ENCODE results near the gene ATXN1.

Gene ATXN1

DNA sequence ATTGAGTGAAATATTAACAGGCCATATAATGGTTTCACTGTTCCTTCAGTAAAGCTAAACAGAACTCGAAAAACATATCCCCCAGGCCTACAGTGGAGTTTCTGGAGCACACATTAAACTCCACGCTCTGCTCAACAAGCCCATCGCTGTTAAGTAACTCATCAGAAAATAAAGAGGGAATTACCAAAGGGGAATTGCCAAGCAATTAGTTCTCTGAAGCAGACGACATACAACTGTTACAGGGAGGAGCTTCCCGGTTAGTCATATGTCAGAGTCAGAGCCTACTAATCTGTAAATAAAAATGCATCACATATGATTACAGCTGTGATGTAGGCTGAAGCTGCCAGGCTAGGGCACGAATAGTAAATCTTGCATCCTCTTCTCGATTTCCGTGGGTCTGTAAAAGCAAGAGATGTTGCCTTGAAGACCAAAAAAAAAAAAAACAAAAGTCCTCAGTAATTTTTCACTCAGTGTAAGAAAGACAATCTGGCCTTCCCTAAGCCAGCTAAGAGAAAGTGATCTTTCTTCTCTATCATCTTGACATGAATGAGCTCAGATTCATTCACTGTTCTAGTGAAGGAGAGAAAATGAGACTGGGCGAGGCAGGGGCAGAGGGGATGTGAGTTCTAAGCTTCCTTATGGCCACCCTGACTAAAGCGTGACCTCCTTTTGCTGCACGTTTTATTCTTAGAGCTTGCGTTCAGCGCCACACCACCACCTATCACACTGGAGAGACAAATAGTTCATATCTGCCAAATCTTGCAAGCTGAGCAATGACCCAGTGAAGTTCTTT lies 13.8 kb downstream of the ATXN1 start:
- DNase-seq (ENCODE audit: low read depth in 1 of 2, low spot score in 1 of 2) = no peak

DNA sequence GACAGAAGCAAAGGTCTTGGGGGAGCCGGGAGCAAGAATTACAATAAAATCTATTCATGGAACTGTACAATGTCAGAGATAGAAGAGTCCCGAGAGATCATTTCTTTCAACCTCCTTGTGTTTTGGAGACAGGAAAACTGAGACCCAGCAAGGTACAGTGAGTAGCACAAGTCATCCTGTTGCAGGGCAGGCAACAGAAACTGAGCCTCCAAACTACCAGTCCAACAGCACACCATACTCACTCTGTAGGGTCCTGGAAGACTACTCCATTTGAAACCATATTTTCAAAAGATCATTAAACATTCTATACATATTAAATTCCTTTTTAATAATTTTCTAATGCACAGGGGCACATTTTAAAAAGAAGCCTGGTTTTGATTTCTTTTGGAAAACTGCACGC lies 14.4 kb downstream of the ATXN1 start:
- no peak for DNase-seq (ENCODE audit: low read depth in 1 of 2, low spot score in 1 of 2)

DNA sequence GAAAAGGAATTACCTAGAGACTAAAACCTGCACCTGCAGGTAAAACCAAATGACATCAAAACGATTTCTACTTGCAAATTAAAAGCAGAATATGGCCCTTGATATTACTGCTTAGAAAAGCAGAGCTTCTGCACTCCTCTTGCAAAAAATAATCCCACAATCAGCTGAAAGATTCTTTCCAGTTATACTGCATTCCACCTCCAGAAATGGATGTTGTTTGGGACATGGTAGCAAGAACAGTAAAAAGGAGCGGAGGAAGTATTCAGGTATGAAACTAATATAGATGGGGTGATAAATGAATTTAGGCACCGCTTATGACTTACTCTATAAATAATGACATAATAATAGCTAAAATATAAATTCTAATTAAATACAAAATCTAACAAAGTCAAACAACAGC lies 14.9 kb downstream of the ATXN1 start:
- no peak for DNase-seq (ENCODE audit: low read depth in 1 of 2, low spot score in 1 of 2)

DNA sequence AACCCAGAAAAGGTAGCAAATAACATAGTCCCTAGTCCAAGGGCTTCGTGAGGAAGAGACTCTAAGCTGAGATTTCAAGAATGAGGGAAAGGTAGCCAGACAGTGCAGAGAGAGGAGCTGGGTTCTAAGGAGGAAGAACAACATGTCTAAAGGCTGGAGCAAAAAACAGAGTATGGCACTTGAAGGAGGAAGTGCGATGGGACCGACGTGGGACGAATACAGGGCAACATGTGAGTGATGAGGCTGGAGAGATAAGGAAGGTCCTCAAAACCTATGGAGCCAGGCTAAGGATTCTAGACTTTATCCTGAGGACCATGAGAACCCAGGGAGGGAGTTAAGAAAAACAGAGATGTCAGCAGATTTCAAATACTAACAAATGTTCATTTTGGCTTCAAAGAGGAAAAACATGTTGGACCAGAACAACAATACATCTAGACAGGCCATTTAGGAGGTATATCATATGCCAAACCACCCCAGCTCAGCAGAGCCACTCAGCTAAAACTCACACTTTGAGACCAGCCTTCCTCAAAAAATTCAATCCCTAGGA lies 17.5 kb downstream of the ATXN1 start:
- no peak for DNase-seq (ENCODE audit: low read depth in 1 of 2, low spot score in 1 of 2)

DNA sequence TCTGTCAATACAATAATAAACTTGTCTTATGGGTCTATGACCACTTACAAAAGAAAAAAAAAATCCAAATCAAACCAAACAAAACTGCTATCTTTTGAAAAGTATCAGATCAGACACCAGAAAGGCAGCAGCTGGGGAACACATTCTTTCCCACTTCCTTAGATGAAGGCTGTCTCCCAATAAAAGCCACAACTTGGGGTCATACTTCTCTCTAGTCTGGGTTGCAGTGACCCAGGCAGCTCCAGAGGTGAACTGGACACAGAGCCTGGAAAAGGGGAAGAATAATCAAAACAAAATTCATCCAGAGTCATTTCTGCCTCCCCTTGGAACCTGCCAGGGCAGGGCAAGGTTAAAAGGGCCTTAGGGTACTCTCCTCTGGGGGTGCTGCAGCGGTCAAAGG lies 19.1 kb downstream of the ATXN1 start:
- DNase-seq (ENCODE audit: low read depth in 1 of 2, low spot score in 1 of 2) = no peak

DNA sequence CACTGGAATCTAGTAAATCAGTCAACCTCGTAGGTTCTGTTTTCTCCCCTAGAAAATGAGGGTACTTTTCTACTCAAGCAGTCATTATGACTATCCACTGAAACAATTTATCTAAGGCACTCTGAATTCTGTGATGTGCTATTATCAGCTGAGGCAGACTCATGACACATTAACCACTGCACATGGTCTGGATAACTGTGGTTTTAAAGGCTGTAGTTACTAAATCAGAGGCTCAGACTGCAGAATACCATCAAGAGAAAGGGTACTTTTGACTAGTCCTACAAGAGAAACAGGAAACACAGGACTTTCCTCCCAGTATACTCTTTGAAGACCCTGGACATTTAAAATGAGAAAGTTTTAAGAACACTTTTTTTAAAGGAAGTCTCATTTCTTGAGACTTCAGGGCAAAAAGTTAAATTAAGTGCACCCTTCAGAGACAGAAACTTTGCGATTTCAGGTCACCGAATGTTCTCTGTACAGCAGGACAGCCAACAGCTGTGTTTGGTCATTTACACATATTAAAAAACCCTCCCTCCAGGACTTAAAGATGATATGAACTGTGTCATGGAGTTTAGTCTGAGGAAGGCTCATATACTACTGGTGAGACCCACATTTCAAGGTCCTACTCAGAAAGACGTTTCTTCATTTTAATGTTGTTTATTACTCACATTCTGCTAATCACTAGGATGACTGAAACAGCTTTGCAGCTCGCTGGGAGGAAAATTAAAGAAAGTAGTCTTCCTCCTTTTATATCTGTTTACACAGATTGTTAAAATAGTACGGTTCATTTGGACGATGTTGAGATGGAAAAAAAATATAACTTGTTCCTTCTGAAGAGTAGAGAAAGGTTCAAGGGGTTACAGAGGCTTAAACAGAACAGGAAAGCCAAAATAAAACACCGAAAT lies 19.9 kb downstream of the ATXN1 start:
- no peak for DNase-seq (ENCODE audit: low read depth in 1 of 2, low spot score in 1 of 2)

DNA sequence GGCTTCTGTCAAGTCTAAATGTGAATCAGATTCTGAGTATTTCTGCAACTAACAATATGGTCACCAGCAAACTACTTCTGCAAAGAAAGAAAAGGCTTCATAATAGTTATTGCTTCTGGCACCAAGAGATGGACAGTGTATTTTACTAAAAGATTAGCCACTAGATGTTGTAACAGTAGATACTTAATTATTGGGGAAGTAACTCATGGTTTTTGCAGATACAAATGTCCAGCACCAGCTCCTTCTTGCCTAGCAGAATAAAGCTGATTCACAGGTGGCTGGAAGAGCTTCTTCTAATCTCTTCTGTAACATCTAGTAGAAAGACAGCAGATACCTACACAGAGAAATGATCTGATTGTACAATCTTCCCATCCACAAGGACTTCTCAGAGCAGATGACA lies 21.2 kb downstream of the ATXN1 start:
- no peak for DNase-seq (ENCODE audit: low read depth in 1 of 2, low spot score in 1 of 2)

DNA sequence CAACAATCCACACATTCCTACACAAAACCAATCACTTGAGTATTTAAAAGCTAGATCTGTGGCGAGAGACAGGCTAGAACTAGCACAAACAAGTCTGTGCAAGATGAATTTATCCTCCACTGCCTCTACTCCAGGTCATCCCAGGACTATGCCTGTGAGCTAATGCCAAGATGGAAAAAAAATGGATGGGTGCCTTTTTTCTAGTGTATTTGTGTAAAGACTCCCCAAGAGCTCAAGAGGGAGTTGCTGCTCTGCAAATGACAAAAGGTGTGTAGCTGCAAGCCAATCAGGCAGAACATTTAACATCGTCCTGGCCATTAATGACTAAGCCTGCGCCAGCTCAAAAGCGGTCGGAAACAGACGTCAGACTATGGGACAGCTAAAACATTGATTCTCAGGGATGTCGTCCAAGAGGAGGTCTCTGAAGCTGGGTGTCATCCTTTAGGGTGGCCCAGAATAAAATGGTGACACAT lies 21.9 kb downstream of the ATXN1 start:
- no peak for DNase-seq (ENCODE audit: low read depth in 1 of 2, low spot score in 1 of 2)

DNA sequence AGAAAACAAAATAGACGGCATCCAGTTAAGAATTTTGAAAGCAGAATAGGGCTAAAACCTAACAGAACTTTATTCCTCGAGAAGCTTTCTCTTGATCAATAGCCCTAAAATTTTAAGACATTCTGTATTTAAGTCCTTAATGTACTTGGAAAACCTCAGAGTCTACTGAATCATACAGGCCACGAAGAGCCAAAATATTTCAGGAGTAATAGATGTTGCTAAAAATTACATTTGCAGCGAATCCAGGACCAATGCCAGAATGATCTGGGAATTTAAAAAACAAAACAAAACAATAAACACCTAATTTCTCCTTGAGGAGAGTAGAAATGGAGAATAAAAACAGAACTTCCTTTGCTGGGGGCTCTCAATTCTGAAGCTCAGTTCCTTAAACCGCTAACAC lies 23.3 kb downstream of the ATXN1 start:
- DNase-seq (ENCODE audit: low read depth in 1 of 2, low spot score in 1 of 2) = no peak

DNA sequence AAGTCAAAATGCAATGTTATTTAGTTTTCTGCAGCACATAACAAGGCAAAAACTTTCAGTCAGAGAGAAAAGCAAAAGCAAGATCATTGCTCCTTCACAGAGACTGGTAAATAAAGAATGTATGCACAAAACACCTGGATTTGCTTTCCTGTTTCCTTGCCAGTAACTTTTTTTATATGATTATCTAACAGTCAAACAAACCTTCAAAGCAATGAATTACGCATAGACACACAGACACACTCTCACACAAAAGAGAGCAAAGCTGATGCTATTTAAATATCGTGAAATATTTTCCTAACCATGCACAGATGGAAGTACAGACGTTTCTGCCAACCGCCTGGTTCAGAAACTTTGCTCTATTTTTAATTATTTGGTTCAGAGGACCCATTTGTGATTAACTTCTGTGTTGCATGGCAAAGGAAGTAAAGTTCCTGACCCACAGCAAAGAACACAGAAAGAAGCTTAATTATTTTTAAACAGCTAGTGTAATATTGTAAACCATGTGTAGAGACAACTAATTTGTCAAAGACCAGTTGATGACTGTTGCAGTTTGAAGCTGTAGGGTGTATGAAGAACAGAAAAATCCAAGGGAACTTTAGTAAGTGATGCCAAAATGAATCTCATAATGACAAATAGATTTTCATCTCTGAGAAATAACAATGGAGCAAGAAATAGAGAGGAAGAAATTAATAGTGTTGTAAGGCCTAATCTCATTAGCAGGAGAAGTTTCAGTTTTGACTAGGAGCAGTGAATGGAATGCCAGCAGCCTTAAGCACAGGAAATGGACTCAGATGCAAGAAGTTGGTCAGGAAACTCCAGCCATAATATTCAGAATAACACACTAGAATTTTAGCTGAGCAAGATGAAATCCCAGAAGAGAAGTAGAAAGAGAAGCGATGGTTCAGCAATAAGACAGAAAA lies 24.1 kb downstream of the ATXN1 start:
- DNase-seq (ENCODE audit: low read depth in 1 of 2, low spot score in 1 of 2) = no peak

DNA sequence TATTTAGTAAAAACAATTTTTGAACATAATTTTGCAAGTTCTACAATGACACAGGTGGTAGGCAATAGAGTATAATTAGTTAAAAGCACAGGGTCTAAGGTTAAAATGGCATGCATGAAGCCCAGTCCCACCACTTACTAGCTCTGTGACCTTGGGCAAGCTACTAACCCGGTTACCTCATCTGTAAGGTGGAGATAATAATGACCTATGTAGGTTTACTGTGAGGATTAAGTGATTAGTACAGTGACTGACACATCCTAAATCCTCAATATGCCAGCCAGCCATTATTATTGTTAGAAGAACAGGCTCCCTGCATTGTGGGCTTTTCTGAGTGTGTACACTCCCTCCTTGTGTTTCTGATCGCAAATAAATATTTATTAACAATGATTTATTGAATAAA lies 26.2 kb downstream of the ATXN1 start:
- no peak for DNase-seq (ENCODE audit: low read depth in 1 of 2, low spot score in 1 of 2)

DNA sequence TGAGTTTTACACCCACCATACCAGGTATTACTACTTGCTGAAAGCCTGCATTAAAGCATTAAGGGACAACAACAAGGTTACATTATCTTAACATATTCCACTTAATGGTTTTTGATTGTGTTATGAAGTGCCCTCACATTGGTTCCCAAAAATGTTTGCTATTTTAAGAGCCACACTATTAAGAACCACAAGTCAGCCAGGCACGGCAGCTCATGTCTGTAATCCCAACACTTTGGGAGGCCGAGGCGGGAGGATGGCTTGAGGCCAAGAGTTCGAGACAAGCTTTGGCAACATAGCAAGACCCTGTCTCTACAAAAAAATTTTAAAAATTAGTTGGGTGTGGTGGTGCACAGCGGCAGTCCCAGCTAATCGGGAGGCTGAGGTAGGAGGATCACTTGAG lies 28.2 kb downstream of the ATXN1 start:
- DNase-seq (ENCODE audit: low read depth in 1 of 2, low spot score in 1 of 2) = no peak

DNA sequence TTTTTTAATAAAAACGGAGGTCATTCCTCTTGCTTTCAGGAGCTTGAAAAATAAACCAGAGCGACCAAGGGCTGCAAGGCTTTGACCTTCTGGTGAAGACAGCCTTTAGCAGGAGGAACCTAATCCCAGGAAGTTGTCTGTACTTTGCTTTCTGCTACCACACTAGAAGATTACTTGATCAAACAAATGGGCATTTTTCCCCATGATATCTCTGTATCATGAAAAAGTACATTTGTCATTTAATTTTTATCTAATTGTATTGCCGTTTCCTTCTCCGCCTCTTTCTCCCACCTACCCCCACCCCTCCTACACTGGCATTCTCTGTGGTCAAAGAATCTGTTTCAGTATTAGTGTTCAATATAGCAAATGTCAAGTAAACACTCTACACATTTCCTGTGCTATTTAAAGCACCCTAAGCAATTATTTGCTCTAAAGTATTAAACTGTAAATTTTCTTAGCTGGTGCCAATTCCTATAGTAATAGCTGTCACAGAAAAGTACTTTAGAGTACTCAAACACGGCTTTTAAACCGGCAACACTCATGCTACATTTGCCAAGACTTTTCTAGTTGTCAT lies 29.7 kb downstream of the ATXN1 start:
- no peak for DNase-seq (ENCODE audit: low read depth in 1 of 2, low spot score in 1 of 2)

DNA sequence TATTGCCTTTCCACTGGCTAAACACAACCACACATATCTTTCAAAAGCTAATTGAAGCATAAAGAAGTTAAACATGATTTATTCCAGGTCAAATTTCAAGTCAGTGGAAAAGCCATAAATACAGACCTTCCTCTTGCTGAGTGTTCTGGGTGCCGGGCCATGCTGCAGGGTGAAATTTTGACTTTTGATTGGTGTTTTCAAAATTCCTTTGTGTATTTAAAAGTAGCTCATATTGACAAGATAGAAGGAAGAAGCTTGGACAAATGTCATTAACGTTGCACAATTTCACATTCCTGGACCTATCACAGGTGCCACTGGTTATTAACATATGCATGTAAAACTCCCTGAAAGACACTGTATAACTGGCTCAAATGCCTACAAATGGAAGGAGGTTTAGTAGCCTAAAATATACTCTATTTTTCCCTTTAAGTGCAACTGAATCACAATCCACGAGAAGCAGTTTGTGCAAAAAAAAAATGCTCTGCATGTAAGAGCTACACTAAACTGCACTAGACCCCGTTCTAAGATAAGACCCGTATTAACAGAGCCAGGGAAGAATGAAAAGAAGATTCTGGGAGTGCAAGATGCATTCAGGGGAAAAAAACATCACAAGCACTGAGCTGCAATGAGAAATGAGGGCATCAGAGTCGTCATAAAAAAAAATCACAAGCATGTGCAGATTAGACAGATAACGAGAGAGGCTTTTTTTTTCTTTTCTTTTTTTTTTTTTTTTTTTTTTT lies 30.4 kb downstream of the ATXN1 start:
- no peak for DNase-seq (ENCODE audit: low read depth in 1 of 2, low spot score in 1 of 2)

DNA sequence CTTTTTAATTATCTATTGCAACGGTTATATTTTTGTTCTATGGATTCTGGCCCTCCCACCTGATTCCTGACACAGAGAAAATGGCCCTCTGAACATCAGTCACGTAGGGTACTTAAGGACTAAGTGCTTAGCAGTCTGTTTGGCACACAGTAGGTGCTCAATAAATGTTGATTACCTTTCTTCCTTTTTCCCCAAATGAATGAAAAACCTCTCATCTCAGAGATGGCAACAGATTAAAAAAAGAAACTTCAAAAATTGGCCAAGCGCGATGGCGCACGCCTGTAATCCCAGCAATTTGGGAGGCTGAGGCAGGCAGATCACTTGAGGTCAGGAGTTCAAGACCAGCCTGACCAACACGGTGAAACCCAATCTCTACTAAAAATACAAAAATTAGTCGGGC lies 31.5 kb downstream of the ATXN1 start:
- DNase-seq (ENCODE audit: low read depth in 1 of 2, low spot score in 1 of 2) = no peak

DNA sequence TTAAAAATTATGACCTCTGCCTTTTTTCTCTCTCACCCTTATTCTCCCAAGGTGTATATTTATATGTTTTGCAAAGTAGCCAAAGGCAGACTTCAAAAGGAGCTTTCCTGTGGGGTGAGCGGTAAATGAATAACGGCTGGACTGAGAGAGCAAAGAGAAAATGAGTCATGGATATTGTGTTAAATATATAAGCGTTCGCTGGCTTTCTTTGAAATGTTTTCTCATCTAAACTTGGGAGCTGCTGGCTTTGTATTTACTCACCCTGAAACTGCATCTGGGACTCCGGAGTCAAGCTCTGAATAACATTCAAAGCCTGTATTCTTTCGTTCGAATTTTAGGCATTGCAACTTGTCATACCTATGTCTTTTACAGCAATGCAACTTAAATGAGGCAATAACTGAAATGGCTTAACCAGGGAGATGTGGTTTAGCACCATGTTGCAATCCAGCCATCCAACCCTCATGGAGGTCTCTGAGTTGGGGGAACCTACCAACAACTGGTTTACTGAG lies 32.0 kb downstream of the ATXN1 start:
- no peak for DNase-seq (ENCODE audit: low read depth in 1 of 2, low spot score in 1 of 2)

DNA sequence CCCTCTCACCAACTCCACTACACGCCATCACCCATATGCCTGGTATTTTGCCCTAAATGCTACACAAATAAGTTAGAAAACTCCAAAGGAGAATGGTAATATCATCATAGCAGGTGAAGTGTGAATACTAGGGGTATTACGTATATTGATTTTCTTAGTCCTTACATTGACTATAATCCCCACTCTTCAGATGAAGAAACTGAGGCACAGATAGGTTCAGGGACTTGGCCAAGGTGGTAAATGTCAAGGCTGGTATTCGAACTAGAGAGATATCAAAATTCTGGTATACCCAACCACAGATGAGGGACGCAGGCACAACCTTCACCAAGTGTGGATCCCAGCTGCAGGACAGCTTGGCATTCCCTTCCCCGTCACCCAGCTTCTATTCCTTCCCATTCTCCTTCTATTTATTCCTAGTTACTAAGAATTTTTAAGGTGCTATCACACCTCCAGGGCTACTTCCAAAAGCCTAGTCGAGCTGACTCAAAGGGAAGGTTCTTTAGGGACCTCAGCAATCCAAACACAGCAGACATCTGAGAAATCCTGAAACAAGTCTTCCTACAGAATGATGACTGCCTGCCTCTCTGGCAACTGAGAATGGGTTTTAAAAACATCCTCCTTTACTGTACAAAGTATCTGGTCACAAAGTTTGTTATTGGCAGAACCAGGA lies 32.6 kb downstream of the ATXN1 start:
- DNase-seq (ENCODE audit: low read depth in 1 of 2, low spot score in 1 of 2) = no peak

DNA sequence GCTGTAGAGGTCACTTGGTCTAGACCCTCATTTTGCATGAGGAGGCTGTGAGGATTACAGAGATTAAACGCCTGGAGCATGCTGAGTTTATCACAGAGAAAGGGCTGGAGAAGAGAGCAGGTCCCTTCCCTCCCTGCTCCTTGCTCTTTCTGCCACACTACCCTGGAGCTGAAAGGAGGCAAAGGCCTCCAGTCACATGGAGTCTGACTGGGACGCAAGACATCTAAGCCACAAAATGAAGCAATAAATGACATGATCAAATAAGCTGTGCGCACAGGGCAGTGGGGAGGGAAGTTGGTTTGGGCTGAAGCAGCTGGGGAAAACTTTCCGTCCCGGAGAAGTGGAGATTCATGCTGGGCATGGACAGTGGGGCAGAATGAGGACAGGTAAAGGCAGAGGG lies 33.3 kb downstream of the ATXN1 start:
- DNase-seq (ENCODE audit: low read depth in 1 of 2, low spot score in 1 of 2) = no peak

Data from activated T-helper 1 cell treated with anti-CD3 and anti-CD28 coated beads, Interleukin-2, amount 50 U/mL, for 16 hours (primary cell).